ENCODE data around the gene GPR89B.
A peak's percentile ranks its signal among the peaks of the same experiment; 100 is the strongest.
"Not testable (repeated sequence)": the region's sequence is repeated elsewhere in the genome, so short reads cannot be mapped to it uniquely, and the experiment has no call there.

GPR89B gene

DNA sequence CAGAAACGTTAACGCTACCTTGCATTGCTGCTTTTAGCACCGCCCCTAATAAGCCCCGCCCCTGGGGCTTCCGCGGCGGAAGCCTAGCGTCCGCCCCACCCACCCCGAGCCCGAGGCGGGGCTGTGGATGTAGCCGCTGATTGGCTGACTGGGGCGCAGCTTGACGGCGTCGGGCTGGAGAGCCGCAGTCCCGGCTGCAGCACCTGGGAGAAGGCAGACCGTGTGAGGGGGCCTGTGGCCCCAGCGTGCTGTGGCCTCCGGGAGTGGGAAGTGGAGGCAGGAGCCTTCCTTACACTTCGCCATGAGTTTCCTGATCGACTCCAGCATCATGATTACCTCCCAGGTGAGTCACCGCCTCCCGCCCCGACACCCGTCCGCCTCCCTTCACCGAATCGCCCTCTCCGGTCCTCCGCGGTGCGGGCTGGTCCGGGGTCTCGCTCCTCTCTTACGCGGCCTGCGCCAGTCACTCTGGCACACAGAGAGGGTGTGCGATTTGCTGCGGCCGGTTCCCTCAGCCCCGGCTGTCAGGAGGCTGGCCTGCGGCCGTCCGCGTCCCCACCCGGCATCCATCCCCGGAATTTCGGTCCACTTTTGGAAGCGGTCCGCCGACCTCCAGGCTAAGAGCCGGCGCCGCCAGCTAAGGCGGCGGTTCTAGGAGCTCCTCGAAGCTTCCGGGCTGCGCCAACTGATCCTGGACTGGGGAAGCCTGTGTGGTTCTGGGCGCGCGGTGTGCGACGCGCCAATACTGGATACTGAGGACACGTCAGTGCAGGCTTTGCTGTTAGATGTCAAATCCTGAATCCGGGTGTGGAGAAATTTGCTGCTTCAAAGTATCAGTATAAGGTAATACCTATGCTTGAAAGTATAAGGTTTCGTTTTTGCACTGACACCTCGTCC lies at the start of gene GPR89B:
GPR89B (plus strand) TSS at position 185 of the 897 bp plus-strand sequence; CDS start at position 302, 117 bp downstream.
- peak; percentile 88 for DNase-seq

DNA sequence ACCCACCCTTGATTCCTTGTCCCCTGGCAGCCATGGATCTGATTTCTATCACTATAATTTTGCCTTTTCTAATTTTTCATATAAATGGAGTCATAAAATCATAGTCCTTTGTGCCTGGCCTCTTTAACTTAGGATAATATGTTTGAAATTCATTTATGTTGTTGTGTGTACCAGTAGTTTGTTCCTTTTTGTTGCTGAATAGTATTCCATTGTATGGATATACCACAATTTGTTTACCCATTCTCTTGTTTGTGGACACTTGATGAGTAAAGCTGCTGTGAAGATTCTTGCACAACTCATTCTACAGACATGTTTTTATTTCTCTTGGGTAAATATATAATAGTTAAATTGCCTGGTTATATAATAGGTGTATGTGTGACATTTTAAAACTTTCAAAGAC lies 48.3 kb upstream of the GPR89B start:
- no peak for DNase-seq

DNA sequence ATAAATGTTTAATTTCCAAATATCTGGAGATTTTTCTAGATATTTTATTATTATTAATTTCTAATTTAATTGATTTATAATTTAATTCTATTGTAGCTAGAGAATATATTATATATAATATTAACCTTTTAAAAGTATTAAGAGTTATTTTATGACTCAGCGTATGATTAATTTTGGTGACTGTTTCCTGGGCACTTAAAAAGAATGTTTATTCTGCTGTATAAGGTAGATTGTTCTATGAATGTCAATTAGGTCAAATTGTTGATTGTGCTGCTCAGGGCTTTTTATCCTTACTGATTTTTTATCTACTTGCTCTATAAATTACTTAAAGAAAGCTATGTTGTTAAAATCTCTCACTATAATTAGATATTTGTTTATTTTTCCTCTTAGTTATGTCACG lies 45.7 kb upstream of the GPR89B start:
- no peak for DNase-seq

DNA sequence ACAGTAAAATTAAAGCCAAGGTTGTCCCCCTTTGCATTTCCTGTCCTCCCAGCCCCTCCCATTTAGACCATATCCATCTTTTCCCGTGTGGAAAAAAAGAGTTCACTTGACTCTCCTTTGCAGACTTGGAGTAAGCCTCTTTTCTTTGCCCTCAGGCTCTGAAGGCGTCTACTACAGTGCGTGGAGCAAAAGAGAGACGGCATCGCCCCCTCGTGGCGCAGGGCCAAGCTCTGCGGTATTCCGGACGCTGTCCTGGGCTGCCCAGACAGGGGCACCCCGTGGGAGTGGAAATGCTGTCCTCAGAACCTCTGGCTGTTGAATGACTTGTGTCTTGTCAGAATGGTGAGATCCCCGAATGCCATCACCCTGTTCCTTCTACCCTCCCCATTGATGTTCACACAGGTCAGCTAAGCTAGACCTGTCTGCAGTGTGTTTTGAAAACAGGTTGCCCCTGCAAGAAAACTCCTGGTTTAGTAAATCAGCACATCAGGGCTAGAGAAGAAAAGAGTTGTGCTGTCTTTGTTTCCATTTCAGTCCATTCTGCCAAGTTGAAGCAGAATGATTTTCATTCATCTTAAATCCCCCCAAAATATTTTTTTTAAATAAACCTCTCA lies 37.9 kb upstream of the GPR89B start:
- DNase-seq: peak; percentile 56

DNA sequence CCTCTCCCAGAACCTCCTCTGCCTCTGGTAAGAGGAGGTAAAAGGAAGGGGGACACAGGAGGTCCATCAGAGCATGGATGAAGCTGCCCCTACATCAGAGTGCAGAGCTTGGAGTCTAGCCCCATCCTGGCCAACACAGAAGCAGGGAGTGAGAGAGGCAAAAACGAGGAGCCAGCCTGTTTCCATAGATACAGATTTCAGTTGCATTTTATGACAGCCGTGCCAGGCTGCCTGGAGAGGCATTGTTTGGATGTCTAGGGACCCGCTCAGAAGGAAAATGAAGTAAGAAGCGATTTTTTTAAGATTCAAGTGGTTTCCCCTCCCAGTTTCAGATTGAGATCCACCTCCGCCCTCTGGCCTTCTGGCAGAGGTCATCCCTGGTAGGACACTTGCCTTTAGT lies 37.1 kb upstream of the GPR89B start:
- no peak for DNase-seq

DNA sequence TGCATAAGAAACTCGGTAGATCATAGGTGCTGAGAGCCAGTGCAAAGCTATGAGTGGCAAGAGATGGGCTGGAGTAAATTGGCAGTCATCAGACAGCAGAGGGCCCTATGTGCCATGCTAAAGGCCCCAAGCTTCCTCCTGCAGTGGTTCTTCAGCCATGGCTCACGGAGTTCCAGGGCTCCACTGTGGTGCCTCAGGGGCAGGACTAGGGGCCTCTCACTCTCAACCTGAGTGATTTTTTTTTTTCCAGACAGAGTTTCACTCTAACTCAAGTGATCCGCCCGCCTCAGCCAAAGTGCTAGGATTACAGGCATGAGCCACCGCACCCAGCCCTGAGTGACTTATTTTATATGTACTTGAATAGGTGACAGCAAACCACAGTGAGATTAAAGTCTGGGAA lies 36.0 kb upstream of the GPR89B start:
- no peak for DNase-seq

DNA sequence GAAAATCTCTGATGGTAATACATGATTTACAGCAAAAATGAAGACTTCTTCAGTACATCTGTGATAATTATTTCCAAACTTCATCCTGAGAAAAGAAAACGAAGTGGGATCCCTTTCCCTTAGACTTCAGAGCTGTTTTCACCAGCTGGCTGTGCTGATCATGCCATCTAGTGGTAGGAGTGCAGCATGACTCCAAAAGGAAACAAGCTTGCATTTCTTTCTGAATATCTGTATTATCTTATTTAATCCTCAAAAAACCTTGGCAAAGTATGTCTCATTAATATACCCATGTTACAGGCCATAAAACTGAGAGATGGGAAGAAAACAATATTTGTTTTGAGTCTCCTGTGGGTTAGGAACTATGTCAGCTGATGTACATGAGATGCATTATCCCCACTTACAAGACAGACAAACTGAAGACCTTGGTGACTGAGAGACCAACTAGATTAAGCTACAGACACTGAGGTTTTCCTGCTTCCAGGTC lies 35.4 kb upstream of the GPR89B start:
- no peak for DNase-seq

DNA sequence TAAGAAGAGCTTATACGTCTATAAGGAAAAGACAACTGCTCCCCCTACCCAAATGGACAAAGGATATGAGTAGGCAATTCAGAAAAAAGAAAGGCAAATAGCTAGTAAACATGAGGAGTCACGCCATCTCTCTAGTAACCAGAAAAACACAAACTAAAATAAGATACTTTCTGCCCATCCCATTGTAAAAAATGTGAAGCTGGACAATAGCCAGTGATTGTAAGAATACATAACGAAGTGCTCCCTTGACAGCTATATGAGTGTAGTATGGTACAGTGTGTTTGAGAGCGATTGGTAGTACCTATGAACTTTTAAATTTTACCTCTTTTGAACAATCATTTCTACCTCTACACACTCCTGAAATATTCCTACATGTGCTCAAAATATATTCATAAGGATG lies 33.1 kb upstream of the GPR89B start:
- no peak for DNase-seq

DNA sequence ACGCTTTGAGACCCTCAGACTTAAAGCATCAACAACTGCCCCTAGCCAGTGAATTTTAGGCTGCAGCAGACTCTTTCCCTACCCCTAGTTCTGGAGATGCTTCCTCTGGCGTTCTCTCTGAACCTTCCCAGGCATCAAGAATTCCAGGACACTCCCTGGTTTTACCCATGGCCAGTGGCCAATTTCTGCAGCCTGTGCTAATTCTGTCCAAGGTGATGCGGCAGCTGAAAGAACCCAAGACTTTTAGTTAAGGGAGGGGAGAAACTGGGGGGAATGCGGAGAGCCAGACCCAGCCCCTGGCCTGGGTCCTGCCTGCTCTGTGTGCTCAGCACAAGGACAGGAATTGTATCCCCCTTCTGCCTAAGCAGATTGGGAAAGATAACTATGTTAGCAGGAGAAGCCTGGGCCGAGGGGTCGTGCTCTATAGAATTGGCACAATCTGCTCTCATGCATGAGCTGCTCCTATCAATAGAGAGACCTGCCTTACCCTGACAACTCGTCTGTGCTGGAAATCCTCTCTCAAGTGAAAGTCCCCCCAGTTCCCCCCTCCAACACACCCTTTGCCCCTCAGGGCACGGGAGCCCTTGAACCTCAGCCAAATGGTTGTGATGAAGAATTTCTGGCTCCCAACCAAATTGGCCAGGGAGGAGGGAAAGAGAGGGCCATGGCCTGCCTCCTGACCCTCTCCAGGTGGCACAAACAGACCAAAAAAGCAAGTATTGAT lies 31.0 kb upstream of the GPR89B start:
- DNase-seq: no peak

DNA sequence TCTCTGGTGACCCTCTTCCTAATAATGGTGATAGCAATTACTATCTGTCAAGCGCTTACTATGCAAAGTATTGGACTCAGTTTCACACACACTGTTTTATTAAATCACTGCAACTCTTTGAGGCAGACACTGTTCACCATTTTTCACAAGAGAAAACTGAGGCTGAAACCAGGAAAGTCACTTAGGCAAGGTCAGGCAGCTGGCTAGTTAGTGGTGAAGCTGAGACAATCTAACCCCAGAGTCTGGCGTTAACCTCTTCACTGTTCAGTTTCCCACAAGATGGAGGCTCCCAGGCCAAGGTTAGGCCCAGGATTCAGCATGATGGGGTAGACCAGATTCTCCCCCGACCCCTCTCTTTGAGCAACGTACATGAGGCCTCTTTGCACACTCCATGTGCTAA lies 30.4 kb upstream of the GPR89B start:
- no peak for DNase-seq

DNA sequence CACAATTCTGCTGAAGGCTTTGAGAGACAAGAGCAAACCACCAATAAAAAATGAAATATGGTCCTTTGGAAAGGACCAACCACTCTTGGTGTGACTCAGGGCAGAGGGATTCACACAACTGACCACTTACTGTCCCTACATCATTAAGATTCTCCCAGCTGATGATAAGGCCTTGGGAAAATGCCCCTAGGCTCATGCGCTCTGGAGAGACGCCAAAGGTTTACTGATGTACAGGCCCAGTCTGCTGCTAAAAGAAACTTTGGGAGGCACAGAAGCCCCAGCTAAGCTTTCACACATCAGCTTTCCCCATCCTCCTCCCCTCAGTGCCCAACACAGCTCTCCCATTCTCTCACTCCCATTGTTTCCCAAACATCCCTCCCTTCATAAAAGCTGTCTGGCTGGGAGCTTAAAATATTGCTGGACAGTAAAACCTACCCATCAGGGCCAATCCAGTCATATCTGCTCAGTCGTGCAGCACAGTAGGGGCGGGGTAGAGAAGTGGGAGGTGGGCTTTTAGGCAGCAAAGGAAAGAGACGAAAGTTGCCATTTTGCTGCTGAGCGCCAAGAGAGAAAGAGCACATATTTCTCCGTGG lies 25.9 kb upstream of the GPR89B start, which contains the start of gene GJA8:
GJA8 (plus strand) TSS at position 543 of the 593 bp plus-strand sequence. CDS start 5,161 bp downstream, outside the sequence.
- DNase-seq: no peak

DNA sequence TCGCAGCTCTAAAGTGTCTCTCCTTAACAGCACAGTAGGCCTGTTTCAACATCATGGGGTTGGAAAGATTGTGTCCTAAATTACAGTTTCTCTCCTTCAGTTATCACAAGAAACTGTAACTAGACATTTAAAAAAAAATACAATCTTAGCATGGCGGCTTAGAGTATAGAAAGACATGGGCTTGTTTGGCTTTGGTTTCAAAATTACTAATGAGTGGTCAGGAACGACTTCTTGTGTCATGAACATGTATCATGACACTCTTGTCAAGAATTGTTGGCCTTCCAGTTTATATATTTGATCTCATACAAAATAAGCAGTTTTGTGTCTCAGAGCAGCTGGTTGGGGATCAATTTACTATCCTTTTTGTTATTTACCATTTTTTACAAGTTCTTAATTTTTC lies 23.5 kb upstream of the GPR89B start:
- DNase-seq: no peak

DNA sequence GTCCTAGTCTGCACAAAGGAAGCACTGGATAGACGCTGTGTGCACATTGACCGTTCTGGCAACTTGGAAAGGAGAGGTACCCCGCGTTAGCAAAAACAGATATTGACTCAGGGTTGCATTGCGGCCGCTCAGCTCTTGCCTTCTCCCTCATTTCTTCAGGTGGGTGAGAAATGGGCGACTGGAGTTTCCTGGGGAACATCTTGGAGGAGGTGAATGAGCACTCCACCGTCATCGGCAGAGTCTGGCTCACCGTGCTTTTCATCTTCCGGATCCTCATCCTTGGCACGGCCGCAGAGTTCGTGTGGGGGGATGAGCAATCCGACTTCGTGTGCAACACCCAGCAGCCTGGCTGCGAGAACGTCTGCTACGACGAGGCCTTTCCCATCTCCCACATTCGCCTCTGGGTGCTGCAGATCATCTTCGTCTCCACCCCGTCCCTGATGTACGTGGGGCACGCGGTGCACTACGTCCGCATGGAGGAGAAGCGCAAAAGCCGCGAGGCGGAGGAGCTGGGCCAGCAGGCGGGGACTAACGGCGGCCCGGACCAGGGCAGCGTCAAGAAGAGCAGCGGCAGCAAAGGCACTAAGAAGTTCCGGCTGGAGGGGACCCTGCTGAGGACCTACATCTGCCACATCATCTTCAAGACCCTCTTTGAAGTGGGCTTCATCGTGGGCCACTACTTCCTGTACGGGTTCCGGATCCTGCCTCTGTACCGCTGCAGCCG lies 20.3 kb upstream of the GPR89B start:
- DNase-seq: no peak

DNA sequence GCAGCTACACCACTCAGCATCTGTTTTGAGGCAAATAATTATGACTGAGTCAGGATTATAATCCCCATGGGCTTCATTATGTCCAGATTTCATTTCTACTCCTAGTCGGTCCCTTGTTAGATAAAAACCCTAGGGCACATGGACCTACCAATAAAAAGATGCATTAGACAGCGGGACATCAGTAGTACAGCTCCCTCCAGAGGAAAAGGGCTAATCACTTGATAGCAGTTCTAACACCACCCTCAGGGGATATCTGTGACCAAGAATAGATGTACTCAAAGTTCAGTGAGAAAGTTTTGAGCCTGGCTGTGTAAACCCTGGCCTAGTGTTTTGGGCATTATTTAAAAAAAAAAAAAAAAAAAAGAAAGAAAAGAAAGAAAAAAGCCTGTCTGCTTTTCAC lies 15.7 kb upstream of the GPR89B start:
- no peak for DNase-seq

DNA sequence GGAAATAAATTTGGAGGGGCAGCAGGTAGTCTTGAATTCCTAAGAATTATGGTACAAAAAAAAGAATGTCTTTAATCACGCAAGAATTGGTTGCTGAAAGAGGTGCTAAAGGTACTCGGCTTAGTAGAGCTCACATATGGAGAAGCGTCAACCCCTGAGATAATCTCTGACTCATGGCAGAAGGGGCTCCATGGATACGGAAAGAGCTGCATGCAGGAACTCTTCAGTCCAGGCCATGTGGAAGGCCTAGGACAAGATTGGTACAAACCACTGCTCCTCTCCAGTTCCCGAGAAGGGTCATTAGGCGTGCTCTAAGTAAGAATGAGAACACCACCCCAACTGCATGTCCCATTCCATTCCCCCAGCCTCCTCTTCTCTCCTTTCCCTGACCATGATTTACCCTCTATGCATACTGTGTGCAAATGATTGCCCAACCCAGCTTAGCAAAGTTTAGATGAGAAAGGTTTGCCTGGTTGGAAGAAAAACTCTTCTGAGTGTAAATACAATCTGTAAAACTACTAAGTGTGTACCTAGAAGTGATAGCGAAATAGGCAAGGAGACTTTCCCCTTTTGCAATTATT lies 14.8 kb upstream of the GPR89B start:
- no peak for DNase-seq

DNA sequence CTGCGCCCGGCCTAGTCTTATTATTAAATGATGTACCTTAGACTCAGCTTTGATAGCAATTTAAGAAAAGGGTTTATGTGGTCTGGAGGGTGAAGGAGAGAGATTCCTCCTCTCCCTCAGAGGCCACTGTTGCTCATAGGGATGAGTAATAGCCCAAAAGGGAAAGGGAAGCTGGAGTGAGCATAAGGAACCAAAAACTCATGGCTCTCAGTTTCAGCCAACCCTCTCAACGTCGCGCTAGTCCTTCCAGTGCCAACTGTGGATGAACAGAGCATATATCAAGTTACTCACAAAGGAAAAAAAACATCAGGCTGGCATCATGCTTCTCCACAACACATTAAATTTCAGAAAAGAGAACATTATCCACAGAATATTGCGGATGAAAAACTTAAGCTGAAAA lies 8.3 kb upstream of the GPR89B start:
- no peak for DNase-seq

DNA sequence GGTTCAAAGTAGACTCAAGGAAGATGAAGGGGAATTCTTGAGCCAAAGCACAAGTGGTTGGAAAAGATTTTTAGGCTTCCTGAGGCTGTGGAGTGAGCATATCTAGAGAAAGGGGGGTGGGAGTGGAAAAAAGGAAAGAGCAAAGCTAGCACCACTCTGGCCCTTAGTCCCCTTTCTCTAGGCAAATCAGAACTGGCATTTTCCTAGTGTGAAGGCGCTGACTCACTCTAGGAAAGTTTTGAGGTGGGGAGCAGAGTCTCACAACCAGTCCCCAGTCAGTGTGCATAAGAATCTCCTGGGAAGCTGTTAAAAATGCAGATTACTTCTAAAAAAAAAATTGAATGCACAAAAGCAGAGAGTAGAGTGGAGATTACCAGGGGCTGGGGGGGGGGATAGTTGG lies 3.4 kb upstream of the GPR89B start:
- DNase-seq: no peak

DNA sequence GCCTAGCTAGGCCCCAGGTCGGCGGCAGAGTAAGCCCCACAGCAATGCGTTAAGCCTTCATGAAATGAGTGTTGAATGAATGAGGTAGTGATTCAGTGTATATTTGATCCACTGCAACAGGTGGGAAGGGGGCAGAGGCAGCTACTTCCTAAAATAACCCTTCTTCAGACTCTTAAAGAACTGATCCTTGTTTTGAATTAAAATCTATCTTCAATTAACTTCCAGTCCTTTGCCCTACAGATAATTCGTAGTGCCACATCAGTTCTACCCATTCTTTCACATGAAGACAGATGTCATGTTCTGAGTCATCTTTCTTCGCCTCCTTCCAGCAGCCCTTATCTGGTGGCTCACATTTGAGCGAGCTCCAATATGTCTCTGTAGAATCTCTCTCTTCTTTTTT lies 1.0 kb upstream of the GPR89B start:
- not testable (repeated sequence) for DNase-seq

DNA sequence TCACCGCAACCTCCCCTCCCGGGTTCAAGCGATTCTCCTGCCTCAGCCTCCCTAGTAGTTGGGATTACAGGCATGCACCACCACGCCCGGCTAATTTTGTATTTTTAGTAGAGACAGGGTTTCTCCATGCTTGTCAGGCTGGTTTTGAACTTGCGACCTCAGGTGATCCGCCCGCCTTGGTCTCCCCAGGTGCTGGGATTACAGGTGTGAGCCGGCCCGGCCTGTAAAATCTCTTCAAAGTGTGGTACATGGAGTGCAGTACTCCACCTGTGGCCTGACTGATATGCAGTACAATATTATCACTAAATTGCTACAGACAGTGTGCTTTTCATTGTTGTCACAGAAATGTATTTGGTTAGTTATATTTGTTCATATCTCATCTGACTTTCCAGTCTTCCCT lies 531 bp upstream of the GPR89B start:
- DNase-seq: not testable (repeated sequence)

DNA sequence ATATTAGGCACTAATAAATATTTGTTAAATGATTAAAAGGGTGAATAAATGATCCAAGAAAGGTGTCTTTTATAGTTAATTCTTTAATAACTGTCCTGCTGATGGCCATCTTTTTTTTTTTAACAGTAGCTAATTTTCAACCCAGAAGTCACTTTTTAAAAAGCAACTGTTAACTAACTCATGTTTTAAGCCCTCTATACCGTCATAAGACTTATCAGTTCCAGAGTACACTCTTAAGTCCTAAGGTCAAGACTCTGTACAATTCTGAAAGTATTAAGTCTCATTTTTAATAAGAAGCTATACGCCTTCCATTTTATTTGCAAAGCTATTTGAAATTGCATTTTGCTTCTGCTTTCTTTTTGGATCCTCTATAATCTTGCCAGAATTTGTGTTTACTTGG lies 2.9 kb downstream of the GPR89B start:
- DNase-seq: not testable (repeated sequence)

DNA sequence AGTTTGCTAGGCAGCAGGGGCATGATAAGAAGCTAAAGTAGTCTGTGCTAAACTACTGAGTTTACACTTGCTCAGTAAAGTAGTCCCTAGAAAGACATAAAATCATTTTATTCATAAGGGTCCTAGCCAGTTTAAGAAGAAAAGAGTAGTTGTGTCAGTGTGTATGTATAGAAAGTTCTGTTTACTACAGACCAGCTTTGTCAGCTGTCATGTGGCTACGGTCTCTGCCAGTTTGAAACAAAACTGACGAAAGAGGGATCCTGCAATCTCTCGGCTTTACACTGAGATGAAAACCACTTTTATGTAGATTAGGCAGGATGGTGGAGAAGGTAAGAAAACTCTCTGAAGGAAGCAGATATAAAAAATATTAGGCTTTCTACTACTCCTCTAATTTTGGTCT lies 7.1 kb downstream of the GPR89B start:
- not testable (repeated sequence) for DNase-seq

DNA sequence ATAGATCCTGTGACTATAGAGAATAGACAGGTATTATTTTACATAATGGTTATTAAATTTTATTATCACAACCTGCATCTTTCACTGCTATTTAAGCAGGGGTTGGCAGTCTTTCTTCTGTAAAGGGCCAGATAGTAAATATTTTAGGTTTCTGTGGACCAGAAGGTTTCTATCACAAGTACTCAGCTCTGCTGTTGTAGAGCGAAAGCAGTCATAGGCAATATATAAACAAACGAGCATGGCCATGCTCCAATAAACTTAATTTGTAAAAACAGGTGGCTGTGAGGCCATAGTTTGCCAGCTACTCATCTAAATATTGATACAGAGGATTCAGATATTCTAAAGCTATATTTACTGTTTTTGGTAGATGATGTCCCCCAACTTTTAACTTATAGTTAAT lies 12.2 kb downstream of the GPR89B start:
- DNase-seq: not testable (repeated sequence)
